PC-3 (cell line): ENCODE data around the gene BARHL1.

Experiments used
- CTCF ChIP-seq: fragments of 300-600 bp; sonication (generic); conservative IDR thresholded peaks from 2 replicates; pipeline ENCODE4 v1.5.1; 2017; ENCODE audit warnings: antibody characterized with exemption, low read depth, mild to moderate bottlenecking, low read length
- EZH2phosphoT487 ChIP-seq: fragments of 300-600 bp; sonication (generic); IDR thresholded peaks from 2 replicates; pipeline ENCODE4 v1.6.1; 2018; ENCODE audit warnings: mild to moderate bottlenecking, antibody characterized with exemption, low read length, borderline replicate concordance

- TF ChIP-seq CTCF (no peak), EZH2phosphoT487 (no peak)
Observed at GRCh38 chr9:132571806-132572600, 10.4 kb upstream of the BARHL1 start.
